GM15510 (cell line): ENCODE data around the gene FUT1.

Experiments
- POLR2A ChIP-seq: IDR thresholded peaks from 3 replicates; pipeline ENCODE4 v1.6.1; 2011; ENCODE audit warnings: borderline replicate concordance; ENCODE audit not compliant: insufficient read length; ENCODE audit errors: extremely low read depth

FUT1 gene

GRCh38 chr19:48731452-48731851 lies 21.0 kb downstream of the FUT1 start:
- no peak for TF ChIP-seq POLR2A

DNA sequence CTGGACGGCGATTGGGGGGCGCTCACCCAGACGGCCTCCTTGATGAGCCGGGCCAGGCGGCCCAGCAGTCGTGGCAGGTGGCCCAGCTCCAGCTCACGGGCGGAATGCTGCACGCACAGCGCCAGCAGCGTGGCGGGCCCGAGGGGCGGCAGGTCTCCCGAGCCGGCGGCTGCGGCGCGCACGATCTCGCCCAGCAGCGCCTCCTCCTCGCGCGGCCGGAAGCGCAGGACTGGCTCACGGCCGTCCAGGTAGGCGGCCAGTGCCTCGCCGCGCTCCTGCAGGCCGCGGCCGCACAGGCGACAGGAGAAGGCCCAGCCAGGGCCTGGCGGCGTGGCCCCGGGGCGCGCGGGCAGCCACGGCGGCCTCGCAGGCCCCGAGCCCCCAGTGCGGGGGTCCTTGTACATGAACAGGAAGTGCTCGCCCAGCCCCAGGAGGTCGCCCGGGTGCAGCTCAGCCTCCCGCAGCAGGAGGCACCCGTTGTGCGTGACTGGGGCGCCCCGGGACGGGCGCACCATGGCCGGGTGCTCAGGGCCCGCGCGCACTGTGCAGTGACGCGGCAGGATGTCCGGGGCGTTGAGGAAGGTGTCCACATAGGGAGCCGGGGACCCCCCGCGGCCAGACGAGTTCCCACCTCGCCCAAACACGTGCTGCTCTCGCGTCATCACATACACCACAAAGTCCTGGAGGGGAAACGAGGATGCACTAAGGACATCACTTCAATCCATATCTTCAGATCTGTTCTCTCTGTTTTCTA lies 23.4 kb downstream of the FUT1 start:
- TF ChIP-seq POLR2A: no peak

DNA sequence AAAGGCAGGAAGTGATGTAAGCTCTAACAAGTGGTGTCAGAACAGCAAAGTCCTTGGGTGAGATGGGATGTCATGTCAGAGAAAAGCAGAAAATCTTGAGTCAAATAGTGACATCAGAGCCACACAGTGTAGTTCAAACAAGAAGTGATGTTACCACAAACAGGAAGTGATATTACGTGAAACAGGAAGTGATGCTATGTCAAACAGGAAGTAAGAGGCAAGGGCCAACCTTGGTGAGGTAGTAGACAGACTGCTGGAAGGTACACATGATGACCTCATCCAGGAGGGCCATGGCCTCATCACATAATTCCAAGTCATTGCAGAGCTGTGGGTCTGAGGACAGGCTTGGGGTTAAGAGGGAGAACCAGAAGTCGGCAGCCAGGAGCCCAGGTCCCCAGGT lies 25.9 kb downstream of the FUT1 start:
- no peak for TF ChIP-seq POLR2A

GRCh38 chr19:48724796-48725753 lies 27.4 kb downstream of the FUT1 start:
- TF ChIP-seq POLR2A: no peak

DNA sequence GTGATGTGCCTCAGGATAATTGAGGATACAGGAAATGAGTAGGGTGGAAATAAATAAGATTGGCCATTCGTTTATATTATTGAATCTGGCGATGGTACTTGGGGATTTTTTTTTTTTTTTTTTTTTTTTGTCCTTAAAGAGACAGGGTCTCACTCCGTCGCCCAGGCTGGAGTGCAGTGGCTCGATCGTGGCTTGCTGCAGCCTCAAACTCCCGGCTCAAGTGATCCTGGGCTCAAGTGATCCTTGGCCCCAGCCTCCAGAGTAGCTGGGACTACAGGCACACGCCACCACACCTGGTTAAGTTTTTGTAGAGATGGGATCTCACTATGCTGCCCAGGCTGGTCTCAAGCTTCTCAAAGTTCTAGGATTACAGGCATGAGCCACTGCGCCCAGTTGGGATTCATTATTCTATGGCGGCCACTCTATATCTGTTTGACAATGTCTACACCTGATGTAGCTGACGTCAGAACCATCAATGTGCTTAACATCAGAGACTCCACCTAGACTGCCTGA lies 30.2 kb downstream of the FUT1 start:
- TF ChIP-seq POLR2A: no peak

DNA sequence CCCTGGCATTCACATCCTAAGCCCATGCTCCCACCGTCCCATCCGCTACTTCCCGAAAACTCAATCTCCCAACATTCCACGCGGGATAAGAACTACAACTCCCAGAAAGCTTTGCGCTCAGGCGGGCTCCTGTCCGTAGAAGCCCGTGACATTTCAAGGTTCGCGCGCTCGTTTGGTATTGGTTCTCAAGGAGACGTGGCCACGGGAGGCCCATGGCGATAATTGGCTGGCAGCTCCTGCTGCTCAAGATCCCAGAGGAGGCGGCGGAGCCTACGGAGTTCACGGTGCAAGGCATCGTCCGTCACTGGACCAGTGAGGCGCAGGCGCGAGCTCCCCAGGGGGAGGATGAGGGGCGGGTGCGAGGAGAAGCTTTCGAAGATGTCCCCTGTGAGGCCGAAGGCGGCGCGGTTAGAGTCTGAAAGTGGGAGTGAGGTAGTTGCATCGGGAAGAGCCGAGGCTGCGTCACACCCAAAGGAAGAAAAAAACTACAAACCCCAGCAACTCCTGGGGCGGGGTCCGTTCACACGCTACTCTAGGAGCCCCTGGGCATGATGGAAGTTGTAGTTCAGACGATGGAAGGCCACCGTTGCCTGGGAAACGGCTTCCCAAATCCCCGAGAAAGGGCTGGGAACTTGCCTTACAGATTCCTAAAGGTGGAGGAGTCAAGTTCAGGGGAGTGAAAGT lies 31.7 kb downstream of the FUT1 start:
- TF ChIP-seq POLR2A: peak; percentile 44

GRCh38 chr19:48720251-48720612 lies 32.2 kb downstream of the FUT1 start:
- TF ChIP-seq POLR2A: no peak

DNA sequence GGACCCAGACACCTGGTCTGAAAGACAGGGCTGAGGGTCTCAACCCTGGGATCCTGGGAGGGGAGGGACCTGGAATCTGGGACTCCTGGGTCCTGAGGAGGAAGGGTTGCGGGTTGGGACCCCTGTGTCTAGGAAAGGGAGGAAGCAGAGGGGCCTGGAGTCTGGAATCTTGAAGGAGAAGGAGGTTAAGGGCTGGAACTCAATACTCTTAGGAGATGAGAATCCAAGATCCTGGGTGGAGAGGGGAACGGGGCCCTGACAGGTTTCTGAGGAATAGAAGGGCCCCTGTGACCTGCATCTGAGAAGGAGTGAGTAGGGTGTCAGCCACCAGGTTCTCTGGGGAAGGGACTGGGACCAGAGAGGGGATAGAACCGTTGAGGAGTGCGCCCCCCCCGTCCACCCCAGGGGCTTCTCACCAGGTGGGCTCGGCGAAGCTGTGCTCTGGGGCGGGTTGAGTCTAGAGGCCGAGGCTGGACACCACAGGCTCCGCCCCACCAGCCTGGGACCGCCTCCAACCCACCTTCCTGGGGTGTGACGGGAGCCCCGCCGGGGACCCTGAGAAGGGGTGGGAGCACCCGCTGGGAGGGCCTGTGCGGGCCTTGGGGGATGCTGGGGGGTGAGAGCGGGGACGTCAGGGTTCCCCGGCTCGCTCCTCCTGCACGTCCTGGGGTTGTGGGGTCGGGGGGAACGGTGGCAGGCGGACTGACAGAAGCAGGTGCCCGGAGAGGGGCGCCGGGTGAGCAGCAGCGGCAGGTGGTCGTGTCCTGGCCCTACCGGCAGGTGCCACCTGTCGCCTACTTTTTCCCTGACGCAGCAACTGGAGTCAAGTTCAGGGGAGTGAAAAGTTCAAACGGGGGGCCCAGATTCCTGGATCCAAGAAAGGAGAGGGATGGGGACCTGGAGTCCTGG lies 32.9 kb downstream of the FUT1 start, which contains the start of gene MAMSTR:
Gene MAMSTR, minus strand, starts transcription at position 463 of the 909 bp plus-strand sequence. CDS start 694 bp downstream, outside the sequence.
- TF ChIP-seq POLR2A: no peak

GRCh38 chr19:48718711-48719231 lies 33.7 kb downstream of the FUT1 start:
- TF ChIP-seq POLR2A: no peak

- TF ChIP-seq POLR2A: no peak
Measured at GRCh38 chr19:48716562-48717291, 35.7 kb downstream of the FUT1 start.

DNA sequence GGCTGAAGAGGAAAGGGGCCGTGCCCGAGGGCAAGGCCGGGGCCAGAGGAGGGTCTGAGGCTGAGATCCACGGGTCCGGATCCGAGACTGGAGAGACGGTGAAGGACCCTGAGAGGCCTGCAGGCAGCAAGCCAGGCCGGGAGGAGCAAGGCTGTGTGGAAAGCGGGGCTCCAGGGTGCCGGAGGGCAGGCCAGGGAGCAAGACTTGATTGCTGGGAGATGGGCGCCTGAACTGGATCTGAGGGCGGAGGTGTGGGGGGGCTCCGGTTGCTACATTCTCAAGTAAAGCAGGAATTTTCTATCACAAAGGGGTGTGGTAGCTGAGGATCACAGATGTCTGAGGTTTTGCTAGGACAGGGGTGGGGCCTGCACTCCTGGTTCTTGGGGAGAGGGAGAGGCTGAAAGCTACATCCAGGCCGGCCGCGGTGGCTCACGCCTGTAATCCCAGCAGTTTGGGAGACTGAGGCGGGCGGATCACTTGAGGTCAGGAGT lies 36.7 kb downstream of the FUT1 start:
- no peak for TF ChIP-seq POLR2A

GRCh38 chr19:48714759-48715675 lies 37.4 kb downstream of the FUT1 start:
- no peak for TF ChIP-seq POLR2A
